Measurements from ENCODE around the gene GDF2.

GDF2 gene

DNA sequence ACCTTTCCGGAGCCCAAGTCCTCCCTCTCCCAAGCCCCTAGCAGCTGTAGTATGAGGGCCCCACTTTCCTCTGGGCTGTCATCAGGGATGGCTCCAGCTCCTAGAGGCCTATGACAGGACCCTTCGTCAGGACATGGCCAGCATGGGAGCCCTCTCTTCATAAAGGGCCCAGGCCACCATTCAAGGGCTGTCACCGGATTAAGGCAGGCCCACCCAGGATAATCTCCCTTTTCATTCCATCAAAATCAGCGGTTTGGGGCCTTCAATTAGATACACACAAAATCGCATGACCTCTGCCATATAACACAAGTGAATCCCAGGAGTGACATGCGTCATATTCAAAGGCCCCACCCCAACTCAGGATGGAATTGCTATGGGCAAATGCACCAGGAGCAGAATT lies 34.4 kb upstream of the GDF2 start:
- H2AFZ ChIP-seq (ENCODE audit: low read depth, low read length): no peak overlapping the region
- H3K9ac ChIP-seq (ENCODE audit: low read depth, low read length): no peak overlapping the region
- no peaks in the 10 kb centered on the region for H3K79me2 ChIP-seq (ENCODE audit: insufficient read depth, low read length)
- DNase-seq (no peak), ATAC-seq (ENCODE audit: insufficient read depth, low read depth) (no peak)
- TF ChIP-seq, protein P1, sequence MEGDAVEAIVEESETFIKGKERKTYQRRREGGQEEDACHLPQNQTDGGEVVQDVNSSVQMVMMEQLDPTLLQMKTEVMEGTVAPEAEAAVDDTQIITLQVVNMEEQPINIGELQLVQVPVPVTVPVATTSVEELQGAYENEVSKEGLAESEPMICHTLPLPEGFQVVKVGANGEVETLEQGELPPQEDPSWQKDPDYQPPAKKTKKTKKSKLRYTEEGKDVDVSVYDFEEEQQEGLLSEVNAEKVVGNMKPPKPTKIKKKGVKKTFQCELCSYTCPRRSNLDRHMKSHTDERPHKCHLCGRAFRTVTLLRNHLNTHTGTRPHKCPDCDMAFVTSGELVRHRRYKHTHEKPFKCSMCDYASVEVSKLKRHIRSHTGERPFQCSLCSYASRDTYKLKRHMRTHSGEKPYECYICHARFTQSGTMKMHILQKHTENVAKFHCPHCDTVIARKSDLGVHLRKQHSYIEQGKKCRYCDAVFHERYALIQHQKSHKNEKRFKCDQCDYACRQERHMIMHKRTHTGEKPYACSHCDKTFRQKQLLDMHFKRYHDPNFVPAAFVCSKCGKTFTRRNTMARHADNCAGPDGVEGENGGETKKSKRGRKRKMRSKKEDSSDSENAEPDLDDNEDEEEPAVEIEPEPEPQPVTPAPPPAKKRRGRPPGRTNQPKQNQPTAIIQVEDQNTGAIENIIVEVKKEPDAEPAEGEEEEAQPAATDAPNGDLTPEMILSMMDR (IDR thresholded peaks at IDR 0.05; ENCODE audit: borderline replicate concordance, extremely low read depth, low read length, poor library complexity, severe bottlenecking): no peak
- TF ChIP-seq EZH2 (IDR thresholded peaks at IDR 0.05; ENCODE audit: borderline replicate concordance, low read depth, low read length, severe bottlenecking): no peak
- H3K27ac ChIP-seq (ENCODE audit: low read length): no peak overlapping the region
- no peaks in the 10 kb centered on the region for H3K9me3 ChIP-seq (ENCODE audit: insufficient read depth, low read length, severe bottlenecking)
- peaks cover 21% of the 10 kb centered on the region for H3K4me1 ChIP-seq (ENCODE audit: insufficient read depth, low read length)
- H3K27me3 ChIP-seq (ENCODE audit: insufficient read depth, low read length, poor library complexity): no peaks in the 10 kb centered on the region
- no peak overlapping the region for H3K4me2 ChIP-seq (ENCODE audit: insufficient read depth, low read length)
- no peak overlapping the region for H3K4me3 ChIP-seq (ENCODE audit: low read depth in 1 of 2, low read length in 2 of 2)
- no peaks in the 10 kb centered on the region for H4K20me1 ChIP-seq (ENCODE audit: insufficient read depth, low read length)
- H3K36me3 ChIP-seq (ENCODE audit: insufficient read depth, low read length): no peaks in the 10 kb centered on the region

DNA sequence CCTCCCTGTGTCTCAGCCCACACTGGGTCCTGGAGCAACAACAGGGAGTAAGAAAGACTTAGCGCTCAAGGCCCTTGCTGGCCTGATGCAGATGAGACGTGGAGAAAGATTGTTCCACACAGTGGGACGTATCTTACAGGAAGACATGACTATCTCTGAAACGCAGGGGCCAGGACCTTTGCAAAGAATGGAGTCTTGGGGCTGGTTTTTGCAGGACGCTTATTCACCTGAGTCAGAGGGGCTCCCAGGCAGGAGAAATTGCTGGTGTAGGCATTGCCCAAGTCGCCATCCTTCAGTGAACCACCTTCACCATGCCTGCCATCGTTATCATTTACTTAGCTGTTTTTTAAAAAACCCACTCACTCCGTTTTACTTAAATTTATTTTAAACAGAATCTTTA lies 34.0 kb upstream of the GDF2 start:
- H3K36me3 ChIP-seq (ENCODE audit: insufficient read depth, low read length): no peaks in the 10 kb centered on the region
- H3K27me3 ChIP-seq (ENCODE audit: insufficient read depth, low read length, poor library complexity): no peaks in the 10 kb centered on the region
- H3K4me3 ChIP-seq (ENCODE audit: low read depth in 1 of 2, low read length in 2 of 2): no peak overlapping the region
- H3K27ac ChIP-seq (ENCODE audit: low read length): no peak overlapping the region
- H3K9ac ChIP-seq (ENCODE audit: low read depth, low read length): no peak overlapping the region
- no peaks in the 10 kb centered on the region for H3K79me2 ChIP-seq (ENCODE audit: insufficient read depth, low read length)
- ATAC-seq (ENCODE audit: insufficient read depth, low read depth) (no peak), DNase-seq (no peak)
- TF ChIP-seq, protein P1 (IDR thresholded peaks at IDR 0.05; ENCODE audit: borderline replicate concordance, extremely low read depth, low read length, poor library complexity, severe bottlenecking): no peak
- no peak for TF ChIP-seq EZH2 (IDR thresholded peaks at IDR 0.05; ENCODE audit: borderline replicate concordance, low read depth, low read length, severe bottlenecking)
- H3K9me3 ChIP-seq (ENCODE audit: insufficient read depth, low read length, severe bottlenecking): no peaks in the 10 kb centered on the region
- H2AFZ ChIP-seq (ENCODE audit: low read depth, low read length): no peak overlapping the region
- H3K4me1 ChIP-seq (ENCODE audit: insufficient read depth, low read length): peaks cover 21% of the 10 kb centered on the region
- no peaks in the 10 kb centered on the region for H4K20me1 ChIP-seq (ENCODE audit: insufficient read depth, low read length)
- no peak overlapping the region for H3K4me2 ChIP-seq (ENCODE audit: insufficient read depth, low read length)

DNA sequence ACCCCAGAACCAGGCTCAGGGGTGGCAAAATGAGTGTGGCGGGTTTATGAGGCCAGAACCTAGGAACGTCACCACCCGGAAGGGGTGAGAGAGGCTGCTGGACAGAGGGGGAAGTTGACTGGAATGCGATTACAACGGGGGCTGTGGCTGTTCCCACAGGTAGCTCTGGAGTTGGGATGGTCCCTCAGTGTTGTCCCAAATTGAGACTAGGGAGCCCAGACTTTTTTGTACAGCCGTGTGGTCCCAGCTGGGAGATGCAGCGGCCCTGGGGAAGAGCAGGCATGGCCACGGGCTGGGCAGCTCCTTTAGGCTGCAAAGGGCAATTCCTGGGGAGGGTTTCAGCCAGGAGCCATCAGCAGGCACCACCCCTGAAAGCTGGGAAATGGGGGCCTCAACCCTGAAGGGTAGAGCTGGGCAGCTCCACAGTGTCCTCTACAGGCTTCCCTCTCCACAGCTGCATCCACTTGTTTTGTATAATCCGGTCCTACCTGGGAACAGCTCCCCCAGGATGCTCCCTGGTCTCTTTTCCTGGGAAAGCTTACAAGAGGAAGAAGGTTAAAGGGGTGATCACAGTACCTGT lies 33.2 kb upstream of the GDF2 start:
- Histone ChIP-seq H2AFZ (ENCODE audit: low read depth, low read length) (no peak overlapping the region), H3K79me2 (ENCODE audit: insufficient read depth, low read length) (no peaks in the 10 kb centered on the region), H3K4me1 (ENCODE audit: insufficient read depth, low read length) (peaks cover 21% of the 10 kb centered on the region), H3K27me3 (ENCODE audit: insufficient read depth, low read length, poor library complexity) (no peaks in the 10 kb centered on the region), H3K36me3 (ENCODE audit: insufficient read depth, low read length) (no peaks in the 10 kb centered on the region), H4K20me1 (ENCODE audit: insufficient read depth, low read length) (no peaks in the 10 kb centered on the region), H3K27ac (ENCODE audit: low read length) (no peak overlapping the region), H3K4me3 (ENCODE audit: low read depth in 1 of 2, low read length in 2 of 2) (no peak overlapping the region), H3K9ac (ENCODE audit: low read depth, low read length) (no peak overlapping the region), H3K9me3 (ENCODE audit: insufficient read depth, low read length, severe bottlenecking) (no peaks in the 10 kb centered on the region), H3K4me2 (ENCODE audit: insufficient read depth, low read length) (no peak overlapping the region)
- TF ChIP-seq EZH2 (IDR thresholded peaks at IDR 0.05; ENCODE audit: borderline replicate concordance, low read depth, low read length, severe bottlenecking): no peak
- TF ChIP-seq, protein P1 (IDR thresholded peaks at IDR 0.05; ENCODE audit: borderline replicate concordance, extremely low read depth, low read length, poor library complexity, severe bottlenecking): no peak
- DNase-seq (no peak), ATAC-seq (ENCODE audit: insufficient read depth, low read depth) (no peak)

DNA sequence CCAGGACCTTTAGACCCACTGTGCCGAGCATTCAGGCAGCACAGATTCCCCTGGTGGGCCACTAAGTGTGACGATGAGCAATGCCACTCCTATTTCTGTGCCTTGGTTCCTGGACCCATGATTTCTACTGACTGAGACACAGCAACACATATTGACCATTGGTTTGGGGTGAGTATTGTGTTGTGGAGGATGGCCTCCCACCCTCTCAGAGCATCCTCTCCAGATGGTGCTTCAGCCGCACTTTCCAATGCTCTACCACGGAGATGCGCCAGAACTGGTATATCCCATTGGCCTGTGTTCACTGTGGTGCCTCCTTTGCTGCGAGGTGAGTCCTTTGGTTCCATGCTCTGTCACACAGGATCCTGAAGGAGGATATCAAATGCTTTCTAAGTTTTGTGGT lies 32.3 kb upstream of the GDF2 start:
- no peak for ATAC-seq (ENCODE audit: insufficient read depth, low read depth)

More for the DNA sequence above, 32.3 kb upstream of the GDF2 start:
- Histone ChIP-seq H3K4me1 (ENCODE audit: insufficient read depth, low read length) (peaks cover 21% of the 10 kb centered on the region), H2AFZ (ENCODE audit: low read depth, low read length) (no peak overlapping the region), H3K9me3 (ENCODE audit: insufficient read depth, low read length, severe bottlenecking) (no peaks in the 10 kb centered on the region), H3K9ac (ENCODE audit: low read depth, low read length) (no peak overlapping the region), H4K20me1 (ENCODE audit: insufficient read depth, low read length) (no peaks in the 10 kb centered on the region), H3K36me3 (ENCODE audit: insufficient read depth, low read length) (no peaks in the 10 kb centered on the region), H3K4me3 (ENCODE audit: low read depth in 1 of 2, low read length in 2 of 2) (no peak overlapping the region), H3K4me2 (ENCODE audit: insufficient read depth, low read length) (no peak overlapping the region), H3K27ac (ENCODE audit: low read length) (no peak overlapping the region), H3K27me3 (ENCODE audit: insufficient read depth, low read length, poor library complexity) (no peaks in the 10 kb centered on the region), H3K79me2 (ENCODE audit: insufficient read depth, low read length) (no peaks in the 10 kb centered on the region)
- TF ChIP-seq, protein P1 (IDR thresholded peaks at IDR 0.05; ENCODE audit: borderline replicate concordance, extremely low read depth, low read length, poor library complexity, severe bottlenecking): no peak
- TF ChIP-seq EZH2 (IDR thresholded peaks at IDR 0.05; ENCODE audit: borderline replicate concordance, low read depth, low read length, severe bottlenecking): no peak
- no peak for DNase-seq

All from DND-41 (cell line).